ENCODE results near the gene C7orf57. TPM values are rescaled to one million over a fixed set of nuclear protein-coding genes. Genes with fewer than 3 reads are reported as not detected.
"Not testable (repeated sequence)": the region's sequence is repeated elsewhere in the genome, so short reads cannot be mapped to it uniquely, and the experiment has no call there.

The C7orf57 gene
- total RNA-seq, 1 experiment from 2014 or later = 0.33 TPM

DNA sequence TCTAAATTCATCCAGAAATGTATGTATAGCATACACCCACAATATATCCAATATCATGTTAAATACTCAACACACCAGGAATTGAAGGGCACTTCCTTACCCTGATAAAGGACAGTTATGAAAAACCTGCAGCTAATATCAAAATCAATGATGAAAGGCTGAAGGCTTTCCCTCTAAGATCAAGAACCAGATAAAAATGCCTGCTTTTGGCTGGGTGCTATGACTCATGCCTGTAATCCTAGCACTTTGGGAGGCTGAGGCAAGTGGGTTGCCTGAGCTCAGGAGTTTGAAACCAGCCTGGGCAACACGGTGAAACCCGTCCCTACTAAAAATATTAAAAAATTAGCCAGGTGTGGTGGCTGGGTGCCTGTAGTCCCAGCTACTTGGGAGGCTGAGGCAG lies 32.1 kb downstream of the C7orf57 start:
- BruUV-seq (replicated peaks) = no TSS peak
- CTCF ChIA-PET = no interaction called here
- TF ChIP-seq, protein P1, sequence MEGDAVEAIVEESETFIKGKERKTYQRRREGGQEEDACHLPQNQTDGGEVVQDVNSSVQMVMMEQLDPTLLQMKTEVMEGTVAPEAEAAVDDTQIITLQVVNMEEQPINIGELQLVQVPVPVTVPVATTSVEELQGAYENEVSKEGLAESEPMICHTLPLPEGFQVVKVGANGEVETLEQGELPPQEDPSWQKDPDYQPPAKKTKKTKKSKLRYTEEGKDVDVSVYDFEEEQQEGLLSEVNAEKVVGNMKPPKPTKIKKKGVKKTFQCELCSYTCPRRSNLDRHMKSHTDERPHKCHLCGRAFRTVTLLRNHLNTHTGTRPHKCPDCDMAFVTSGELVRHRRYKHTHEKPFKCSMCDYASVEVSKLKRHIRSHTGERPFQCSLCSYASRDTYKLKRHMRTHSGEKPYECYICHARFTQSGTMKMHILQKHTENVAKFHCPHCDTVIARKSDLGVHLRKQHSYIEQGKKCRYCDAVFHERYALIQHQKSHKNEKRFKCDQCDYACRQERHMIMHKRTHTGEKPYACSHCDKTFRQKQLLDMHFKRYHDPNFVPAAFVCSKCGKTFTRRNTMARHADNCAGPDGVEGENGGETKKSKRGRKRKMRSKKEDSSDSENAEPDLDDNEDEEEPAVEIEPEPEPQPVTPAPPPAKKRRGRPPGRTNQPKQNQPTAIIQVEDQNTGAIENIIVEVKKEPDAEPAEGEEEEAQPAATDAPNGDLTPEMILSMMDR (IDR thresholded peaks at IDR 0.05; ENCODE audit: unreplicated experiment) = no peak

GRCh38 chr7:48074204-48074654 lies 38.9 kb downstream of the C7orf57 start:
- H3K9me3 Mint-ChIP-seq (ENCODE audit: low read depth, unreplicated experiment) = peaks cover 9% of the 10 kb centered on the region
- CTCF ChIA-PET = no interaction called here
- H3K27me3 Mint-ChIP-seq (ENCODE audit: unreplicated experiment) = no peaks in the 10 kb centered on the region
- DNase-seq = no peak
- TF ChIP-seq, protein P1 (IDR thresholded peaks at IDR 0.05; ENCODE audit: unreplicated experiment) = no peak
- intact Hi-C loops (cut with micrococcal nuclease; ENCODE audit: unreplicated experiment) = no loop called here
- H3K4me1 Mint-ChIP-seq (ENCODE audit: low read depth, unreplicated experiment) = peaks cover 15% of the 10 kb centered on the region
- BruUV-seq (replicated peaks) = no TSS peak
- no peaks in the 10 kb centered on the region for H3K36me3 Mint-ChIP-seq (ENCODE audit: insufficient read depth, unreplicated experiment)
- H3K4me3 Mint-ChIP-seq (ENCODE audit: low read depth, unreplicated experiment) = no peak overlapping the region
- H3K27ac Mint-ChIP-seq (ENCODE audit: unreplicated experiment) = no peak overlapping the region

More for the DNA sequence above, 32.1 kb downstream of the C7orf57 start:
- peaks cover 10% of the 10 kb centered on the region for H3K9me3 Mint-ChIP-seq (ENCODE audit: low read depth, unreplicated experiment)
- H3K27me3 Mint-ChIP-seq (ENCODE audit: unreplicated experiment) = no peaks in the 10 kb centered on the region
- no peak for DNase-seq
- no peak overlapping the region for H3K27ac Mint-ChIP-seq (ENCODE audit: unreplicated experiment)
- H3K4me1 Mint-ChIP-seq (ENCODE audit: low read depth, unreplicated experiment) = peaks cover 34% of the 10 kb centered on the region
- H3K36me3 Mint-ChIP-seq (ENCODE audit: insufficient read depth, unreplicated experiment) = no peaks in the 10 kb centered on the region
- intact Hi-C loops (cut with micrococcal nuclease; ENCODE audit: unreplicated experiment) = loop anchor here (2.0 kb wide), 1 partner anchor 13 kb away; no protein-coding TSS in a partner anchor
- no peak overlapping the region for H3K4me3 Mint-ChIP-seq (ENCODE audit: low read depth, unreplicated experiment)

DNA sequence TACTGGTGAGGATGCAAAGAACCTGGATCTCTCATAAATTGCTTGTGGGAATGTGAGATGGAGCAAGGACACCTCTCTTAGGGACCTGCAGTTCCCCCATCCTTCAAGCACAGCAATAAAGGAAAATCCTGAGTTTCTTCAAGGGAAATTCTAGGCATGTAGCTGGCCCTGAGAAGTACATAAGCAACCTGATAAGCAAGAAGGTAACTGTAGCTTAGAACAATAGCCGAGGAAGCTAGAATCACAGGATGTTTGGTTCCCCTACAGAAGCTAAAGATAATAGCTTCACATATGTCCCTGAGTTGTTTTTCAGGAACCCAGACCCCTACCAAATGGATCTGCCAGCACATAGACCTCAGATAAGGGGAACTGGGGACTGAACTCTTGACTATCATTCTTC lies 42.1 kb downstream of the C7orf57 start:
- H3K36me3 Mint-ChIP-seq (ENCODE audit: insufficient read depth, unreplicated experiment) = no peaks in the 10 kb centered on the region
- TF ChIP-seq, protein P1 (IDR thresholded peaks at IDR 0.05; ENCODE audit: unreplicated experiment) = no peak
- H3K4me1 Mint-ChIP-seq (ENCODE audit: low read depth, unreplicated experiment) = peaks cover 25% of the 10 kb centered on the region
- H3K27ac Mint-ChIP-seq (ENCODE audit: unreplicated experiment) = no peak overlapping the region
- CTCF ChIA-PET = no interaction called here
- H3K4me3 Mint-ChIP-seq (ENCODE audit: low read depth, unreplicated experiment) = no peak overlapping the region
- H3K27me3 Mint-ChIP-seq (ENCODE audit: unreplicated experiment) = no peaks in the 10 kb centered on the region
- intact Hi-C loops (cut with micrococcal nuclease; ENCODE audit: unreplicated experiment) = no loop called here
- no TSS peak for BruUV-seq (replicated peaks)
- H3K9me3 Mint-ChIP-seq (ENCODE audit: low read depth, unreplicated experiment) = peaks cover 3% of the 10 kb centered on the region
- no peak for DNase-seq

DNA sequence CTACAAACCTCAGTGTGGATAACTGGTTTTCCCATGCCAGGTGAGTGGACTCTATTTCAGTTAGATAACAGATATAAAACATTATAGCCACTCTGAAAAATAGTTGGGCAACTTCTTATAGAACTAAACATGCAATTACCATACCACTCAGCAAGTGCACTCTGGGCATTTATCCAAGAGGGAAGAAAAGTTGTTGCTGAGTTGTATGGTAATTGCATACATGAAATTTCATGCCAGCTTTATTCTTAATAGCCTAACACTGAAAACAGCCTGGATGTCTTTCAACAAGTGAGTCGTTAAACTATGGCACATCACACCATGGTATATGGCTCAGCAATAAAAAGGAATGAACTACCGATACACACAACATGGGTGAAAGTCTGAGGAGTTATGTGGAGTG lies 43.1 kb downstream of the C7orf57 start:
- H3K9me3 Mint-ChIP-seq (ENCODE audit: low read depth, unreplicated experiment) = peaks cover 3% of the 10 kb centered on the region
- DNase-seq = no peak
- intact Hi-C loops (cut with micrococcal nuclease; ENCODE audit: unreplicated experiment) = no loop called here
- TF ChIP-seq, protein P1 (IDR thresholded peaks at IDR 0.05; ENCODE audit: unreplicated experiment) = no peak
- H3K4me1 Mint-ChIP-seq (ENCODE audit: low read depth, unreplicated experiment) = peaks cover 35% of the 10 kb centered on the region
- no peaks in the 10 kb centered on the region for H3K27me3 Mint-ChIP-seq (ENCODE audit: unreplicated experiment)
- BruUV-seq (replicated peaks) = no TSS peak
- H3K4me3 Mint-ChIP-seq (ENCODE audit: low read depth, unreplicated experiment) = no peak overlapping the region
- H3K36me3 Mint-ChIP-seq (ENCODE audit: insufficient read depth, unreplicated experiment) = no peaks in the 10 kb centered on the region
- CTCF ChIA-PET = interaction anchor here (0.7 kb wide), 1 partner anchor 1909 kb away, joined by 4 read pairs; no protein-coding TSS in a partner anchor
- peak overlapping the region; percentile 48 for H3K27ac Mint-ChIP-seq (ENCODE audit: unreplicated experiment)

- Mint-ChIP-seq H3K4me3 (ENCODE audit: low read depth, unreplicated experiment) (peak overlapping the region; percentile 5), H3K4me1 (ENCODE audit: low read depth, unreplicated experiment) (peaks cover 59% of the 10 kb centered on the region), H3K27ac (ENCODE audit: unreplicated experiment) (peak overlapping the region; percentile 74), H3K36me3 (ENCODE audit: insufficient read depth, unreplicated experiment) (peaks cover 10% of the 10 kb centered on the region)
- BruUV-seq (replicated peaks); intact Hi-C loops (cut with micrococcal nuclease; ENCODE audit: unreplicated experiment); DNase-seq; H3K27me3 Mint-ChIP-seq (ENCODE audit: unreplicated experiment); H3K9me3 Mint-ChIP-seq (ENCODE audit: low read depth, unreplicated experiment): not testable (repeated sequence)
- CTCF ChIA-PET = interaction anchor here (0.6 to 4.6 kb wide), 2 partner anchors 90 to 725 kb away, joined by 3 to 13 read pairs; no protein-coding TSS in a partner anchor
These were observed 47.0 kb downstream of the C7orf57 start for GRCh38 chr7:48082378-48082777.

All from Calu3 (cell line).